ACC112 (cell line): ENCODE measurements around the gene VEZF1.

ENCODE experiments used
- H2AFZ ChIP-seq: fragments of 200-600 bp; sonication (generic); one replicate; pipeline ENCODE4 v1.6.0; 2017; ENCODE audit warnings: antibody characterized with exemption, low read length; ENCODE audit not compliant: unreplicated experiment
- H3K27ac ChIP-seq: fragments of 200-600 bp; sonication (generic); 2 replicates; pipeline ENCODE4 v1.5.1; 2014; ENCODE audit warnings: low read depth, mild to moderate bottlenecking, antibody characterized with exemption, low read length, moderate library complexity
- H3K27me3 ChIP-seq: fragments of 200-600 bp; sonication (generic); 2 replicates; pipeline ENCODE4 v1.6.1; 2014; ENCODE audit warnings: mild to moderate bottlenecking, antibody characterized with exemption, low read length, moderate library complexity, mixed read lengths; ENCODE audit not compliant: insufficient read depth
- H3K36me3 ChIP-seq: fragments of 200-600 bp; sonication (generic); 2 replicates; pipeline ENCODE4 v1.6.1; 2016; ENCODE audit warnings: mild to moderate bottlenecking, antibody characterized with exemption, low read length, moderate library complexity, mixed read lengths; ENCODE audit not compliant: insufficient read depth
- H3K4me1 ChIP-seq: fragments of 200-600 bp; sonication (generic); one replicate; pipeline ENCODE4 v1.6.1; 2016; ENCODE audit warnings: low read length, mixed read lengths; ENCODE audit not compliant: insufficient read depth, unreplicated experiment, control insufficient read depth
- H3K4me3 ChIP-seq: fragments of 200-600 bp; sonication (generic); 2 replicates; pipeline ENCODE4 v1.5.1; 2014; ENCODE audit warnings: mild to moderate bottlenecking, low read depth, low read length
- H3K79me2 ChIP-seq: fragments of 200-600 bp; sonication (generic); one replicate; pipeline ENCODE4 v1.6.0; 2016; ENCODE audit warnings: low read length; ENCODE audit not compliant: control insufficient read depth, unreplicated experiment, insufficient read depth

Gene VEZF1

GRCh38 chr17:57938061-57938502 is 50.0 kb downstream of the VEZF1 start:
- Histone ChIP-seq H3K27me3 (no peaks in the 10 kb centered on the region), H3K4me1 (peaks cover 41% of the 10 kb centered on the region), H2AFZ (no peak overlapping the region), H3K27ac (no peak overlapping the region), H3K36me3 (no peaks in the 10 kb centered on the region), H3K79me2 (peaks cover 70% of the 10 kb centered on the region), H3K4me3 (no peak overlapping the region)

GRCh38 chr17:57937492-57937891 is 50.6 kb downstream of the VEZF1 start:
- H3K79me2 ChIP-seq = peaks cover 66% of the 10 kb centered on the region
- peaks cover 39% of the 10 kb centered on the region for H3K4me1 ChIP-seq
- H3K36me3 ChIP-seq = no peaks in the 10 kb centered on the region
- no peak overlapping the region for H2AFZ ChIP-seq
- no peak overlapping the region for H3K4me3 ChIP-seq
- H3K27ac ChIP-seq = no peak overlapping the region
- no peaks in the 10 kb centered on the region for H3K27me3 ChIP-seq

- Histone ChIP-seq H3K27me3 (no peaks in the 10 kb centered on the region), H3K27ac (peak overlapping the region; percentile 89), H3K36me3 (no peaks in the 10 kb centered on the region), H3K79me2 (peaks cover 61% of the 10 kb centered on the region), H3K4me3 (0 out of 2 replicates have a peak overlapping the region, but pooled peaks have one; percentile 7), H3K4me1 (peaks cover 36% of the 10 kb centered on the region), H2AFZ (no peak overlapping the region)
These were observed 51.9 kb downstream of the VEZF1 start for GRCh38 chr17:57935833-57936807.

GRCh38 chr17:57931488-57932137 is 56.4 kb downstream of the VEZF1 start:
- Histone ChIP-seq H3K4me3 (no peak overlapping the region), H2AFZ (no peak overlapping the region), H3K27me3 (no peaks in the 10 kb centered on the region), H3K79me2 (peaks cover 52% of the 10 kb centered on the region), H3K36me3 (no peaks in the 10 kb centered on the region), H3K27ac (no peak overlapping the region), H3K4me1 (peaks cover 46% of the 10 kb centered on the region)

GRCh38 chr17:57930239-57930638 is 57.8 kb downstream of the VEZF1 start:
- no peaks in the 10 kb centered on the region for H3K27me3 ChIP-seq
- H3K4me3 ChIP-seq = no peak overlapping the region
- H3K36me3 ChIP-seq = no peaks in the 10 kb centered on the region
- no peak overlapping the region for H3K27ac ChIP-seq
- H3K79me2 ChIP-seq = peaks cover 54% of the 10 kb centered on the region
- H3K4me1 ChIP-seq = peaks cover 33% of the 10 kb centered on the region
- H2AFZ ChIP-seq = no peak overlapping the region

GRCh38 chr17:57929386-57929785 is 58.7 kb downstream of the VEZF1 start:
- Histone ChIP-seq H3K27me3 (no peaks in the 10 kb centered on the region), H3K27ac (no peak overlapping the region), H3K79me2 (peaks cover 59% of the 10 kb centered on the region), H3K4me3 (no peak overlapping the region), H3K36me3 (no peaks in the 10 kb centered on the region), H3K4me1 (peaks cover 26% of the 10 kb centered on the region), H2AFZ (no peak overlapping the region)

GRCh38 chr17:57928928-57929327 is 59.1 kb downstream of the VEZF1 start:
- Histone ChIP-seq H3K27ac (no peak overlapping the region), H3K27me3 (no peaks in the 10 kb centered on the region), H3K4me1 (peaks cover 26% of the 10 kb centered on the region), H2AFZ (no peak overlapping the region), H3K36me3 (no peaks in the 10 kb centered on the region), H3K4me3 (no peak overlapping the region), H3K79me2 (peaks cover 60% of the 10 kb centered on the region)

GRCh38 chr17:57927048-57927723 is 60.9 kb downstream of the VEZF1 start:
- Histone ChIP-seq H3K27ac (no peak overlapping the region), H3K79me2 (peaks cover 68% of the 10 kb centered on the region), H3K36me3 (peaks cover 3% of the 10 kb centered on the region; the same call in 1 of the 2 replicates), H3K27me3 (no peaks in the 10 kb centered on the region), H3K4me3 (no peak overlapping the region), H2AFZ (no peak overlapping the region), H3K4me1 (peaks cover 26% of the 10 kb centered on the region)

GRCh38 chr17:57926723-57927047 is 61.4 kb downstream of the VEZF1 start:
- Histone ChIP-seq H2AFZ (no peak overlapping the region), H3K27ac (no peak overlapping the region), H3K27me3 (no peaks in the 10 kb centered on the region), H3K4me1 (peaks cover 26% of the 10 kb centered on the region), H3K79me2 (peaks cover 69% of the 10 kb centered on the region), H3K36me3 (peaks cover 3% of the 10 kb centered on the region; the same call in 1 of the 2 replicates), H3K4me3 (no peak overlapping the region)

GRCh38 chr17:57925361-57925990 is 62.6 kb downstream of the VEZF1 start:
- peaks cover 58% of the 10 kb centered on the region for H3K79me2 ChIP-seq
- H3K36me3 ChIP-seq = peaks cover 3% of the 10 kb centered on the region; the same call in 1 of the 2 replicates
- no peak overlapping the region for H3K27ac ChIP-seq
- H3K27me3 ChIP-seq = no peaks in the 10 kb centered on the region
- H3K4me3 ChIP-seq = no peak overlapping the region
- H3K4me1 ChIP-seq = peaks cover 15% of the 10 kb centered on the region
- no peak overlapping the region for H2AFZ ChIP-seq
